ENCODE results near the gene HACD2.

Gene HACD2

DNA sequence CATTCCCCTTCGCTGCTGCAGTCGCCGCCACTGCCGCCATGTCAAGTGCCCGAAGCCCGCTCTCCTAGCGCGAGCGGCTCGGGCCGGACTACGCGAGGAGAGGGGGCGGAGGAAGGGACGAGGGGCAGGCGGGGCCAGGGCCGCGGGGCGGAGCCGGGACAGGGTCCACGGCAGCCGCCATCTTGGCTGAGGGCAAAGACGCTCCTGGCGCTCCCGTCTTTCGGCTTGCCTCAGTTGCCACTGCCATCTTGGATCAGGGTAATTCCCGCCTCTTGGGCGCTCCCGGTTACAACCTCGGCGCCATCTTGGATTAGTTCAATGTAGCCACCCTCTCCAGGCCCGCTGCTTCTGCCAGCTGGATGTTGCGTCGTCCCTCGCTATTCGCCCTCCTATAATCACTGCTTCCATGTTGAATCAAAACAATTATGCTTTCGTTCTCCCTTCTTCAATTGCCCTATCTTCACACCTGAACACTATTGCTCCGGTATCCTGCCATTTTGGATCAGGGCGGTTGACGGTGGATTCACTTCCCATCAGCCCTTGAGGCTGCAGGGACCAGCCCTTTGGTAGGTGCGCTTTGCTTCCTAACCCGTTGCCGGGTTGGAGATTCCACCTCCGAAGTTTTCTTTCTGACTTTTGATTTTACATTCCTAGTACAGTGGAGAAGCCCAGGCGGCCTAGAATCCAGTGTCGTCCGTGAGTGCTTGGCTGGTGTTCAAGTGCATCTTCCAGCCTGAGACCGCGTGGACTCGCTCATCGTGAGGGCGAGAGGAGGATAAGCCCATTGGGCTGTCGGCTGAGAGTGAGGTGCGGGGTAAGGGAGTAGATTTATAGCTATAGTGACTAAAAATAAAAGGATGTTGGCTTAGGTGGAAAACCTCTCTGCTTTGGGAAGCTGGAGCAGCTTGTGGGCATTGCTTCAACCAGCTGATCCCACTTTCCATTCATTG is at the start of gene HACD2:
Gene HACD2 (minus strand): TSS at position 66 of the 950 bp plus-strand sequence. CDS start 26 bp downstream, at position 40.
- peaks cover 21 to 35% (median 29%) of the 10 kb centered on the region in 10 experiments for H3K4me1 ChIP-seq
- peaks cover 15 to 54% (median 46%) of the 10 kb centered on the region in 11 experiments for H3K36me3 ChIP-seq
- no peaks in the 10 kb centered on the region for H3K27me3 ChIP-seq
- H3K4me2 ChIP-seq: peak within 1 kb of the TSS; percentile 83 to 99 (median 93)
- H3K27ac ChIP-seq: peak within 1 kb of the TSS; percentile 79 to 94 (median 89)
- peak within 1 kb of the TSS; percentile 75 to 91 (median 86) for H3K9ac ChIP-seq
- peaks cover 32 to 41% (median 37%) of the 10 kb centered on the region in 11 experiments for H3K9me3 ChIP-seq (replicated peaks in 1 of 11)
- H4K20me1 ChIP-seq: no peaks in the 10 kb centered on the region; a peak in 2 of 22 replicates
- H3K4me3 ChIP-seq: peak within 1 kb of the TSS; percentile 87 to 99 (median 94)
- no peak for TF ChIP-seq Cebpa-rat (IDR thresholded peaks at IDR 0.05)

DNA sequence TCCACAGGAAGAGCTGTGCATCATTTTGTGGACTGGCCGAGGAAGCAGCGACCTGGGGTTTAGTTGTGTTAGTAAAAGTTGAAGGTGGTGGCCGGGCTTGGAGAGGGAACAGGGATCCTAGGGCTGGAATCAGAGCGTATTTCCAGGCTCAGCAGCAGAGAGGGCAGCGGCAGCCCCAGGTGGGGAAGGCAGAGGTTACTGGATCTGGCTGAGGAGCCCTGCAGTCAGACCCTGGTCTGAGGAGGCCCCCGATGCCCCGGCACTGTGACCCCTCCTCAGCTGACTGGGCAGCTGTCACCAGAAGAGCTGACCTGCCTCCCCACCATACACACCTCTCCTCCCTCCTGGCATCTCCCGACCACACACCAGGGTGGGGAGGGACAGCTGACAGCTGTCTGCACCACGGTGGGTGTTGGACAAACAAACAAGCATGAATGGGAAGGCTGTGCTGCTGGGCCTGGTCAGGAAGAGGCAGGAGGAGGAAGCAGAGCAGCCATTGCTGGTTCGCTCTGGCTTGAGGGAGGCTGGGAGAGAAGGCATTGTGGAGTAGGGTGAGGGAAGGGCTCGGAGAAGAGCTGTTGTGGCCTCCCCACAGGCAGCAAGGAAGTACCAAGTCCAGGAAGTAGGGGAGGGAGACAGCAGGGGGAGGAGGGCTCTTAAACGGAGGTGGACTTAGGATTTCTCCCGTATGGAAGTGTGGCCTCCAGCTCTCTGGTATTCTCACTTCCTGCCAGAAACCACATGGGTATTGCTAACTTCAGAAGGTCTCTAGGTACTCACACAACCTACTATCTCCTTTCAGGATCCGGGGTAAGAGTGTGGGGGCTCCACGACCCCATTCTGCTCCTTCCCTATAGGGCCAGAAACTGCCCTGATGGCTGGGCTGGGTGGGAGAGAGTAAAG is 49.5 kb upstream of the HACD2 start:
- H3K4me1 ChIP-seq: peaks cover 11 to 25% (median 15%) of the 10 kb centered on the region in 10 experiments
- no peaks in the 10 kb centered on the region for H3K9me3 ChIP-seq (replicated peaks in 1 of 11)
- H3K36me3 ChIP-seq: peaks cover 0 to 94% (median 48%) of the 10 kb centered on the region in 11 experiments; a peak in 14 of 22 replicates
- TF ChIP-seq Cebpa-rat (IDR thresholded peaks at IDR 0.05): no peak
- H3K4me2 ChIP-seq: peak overlapping the region; percentile 37 to 68 (median 57)
- H3K27ac ChIP-seq: peak overlapping the region in 7 of 11 experiments; percentile 37 to 53 (median 49); a peak in 14 of 22 replicates
- no peaks in the 10 kb centered on the region; a peak in 1 of 22 replicates for H4K20me1 ChIP-seq
- H3K4me3 ChIP-seq: no peak overlapping the region
- H3K27me3 ChIP-seq: no peaks in the 10 kb centered on the region
- no peak overlapping the region for H3K9ac ChIP-seq

DNA sequence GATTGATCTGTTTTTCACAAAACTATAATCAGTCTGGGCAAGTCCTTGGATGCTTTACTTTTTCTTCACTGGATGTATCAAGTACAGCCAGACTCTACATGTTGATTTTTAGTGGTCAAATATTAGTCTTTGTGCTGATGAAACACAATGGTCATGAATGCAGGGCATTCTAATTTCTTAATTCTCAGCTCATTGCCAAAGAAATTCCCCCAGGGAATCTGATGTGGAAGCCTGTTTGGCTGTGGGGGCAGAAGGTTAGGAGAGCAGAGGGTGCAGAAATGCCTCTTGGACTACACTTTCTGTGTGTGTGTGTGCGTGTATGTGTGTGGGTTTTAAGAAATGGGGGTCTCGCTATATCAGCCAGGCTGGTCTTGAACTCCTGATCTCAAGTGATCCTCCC is 48.7 kb upstream of the HACD2 start:
- no peak overlapping the region for H3K27ac ChIP-seq
- TF ChIP-seq Cebpa-rat (IDR thresholded peaks at IDR 0.05): no peak
- H3K9ac ChIP-seq: no peak overlapping the region

DNA sequence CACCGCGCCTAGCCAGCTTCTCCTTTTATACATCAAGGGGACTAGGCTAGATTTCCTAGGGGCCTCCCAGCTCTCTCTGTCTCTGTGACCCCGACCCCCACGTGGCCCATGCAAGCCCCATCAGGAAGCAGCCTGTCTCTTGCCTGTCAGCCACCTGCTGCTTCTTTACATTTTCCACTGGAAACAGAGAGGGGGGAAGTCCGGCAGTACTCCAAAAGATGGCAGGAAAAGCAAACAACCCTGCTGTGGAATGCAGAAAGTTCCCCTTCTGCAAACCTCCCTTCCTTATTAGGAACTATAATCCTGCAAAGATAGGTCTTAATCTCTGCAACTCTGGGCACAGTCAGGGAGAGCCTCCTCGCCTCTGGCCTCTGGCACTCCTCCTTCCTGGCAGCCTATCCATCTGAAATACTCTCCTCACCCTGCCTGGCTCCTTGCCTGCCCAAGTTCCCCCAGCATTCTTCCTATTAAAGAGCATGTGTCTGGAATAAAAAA is 47.4 kb upstream of the HACD2 start:
- Histone ChIP-seq H3K4me3 (no peak overlapping the region), H3K36me3 (peaks cover 0 to 92% (median 47%) of the 10 kb centered on the region in 11 experiments; a peak in 14 of 22 replicates), H3K27ac (no peak overlapping the region), H3K9ac (no peak overlapping the region), H3K27me3 (no peaks in the 10 kb centered on the region), H4K20me1 (no peaks in the 10 kb centered on the region; a peak in 1 of 22 replicates), H3K9me3 (replicated peaks in 1 of 11) (no peaks in the 10 kb centered on the region), H3K4me2 (peak overlapping the region in 2 of 11 experiments; percentile 41 to 59; a peak in 4 of 22 replicates), H3K4me1 (peaks cover 11 to 25% (median 15%) of the 10 kb centered on the region in 10 experiments)
- TF ChIP-seq Cebpa-rat (IDR thresholded peaks at IDR 0.05): no peak

More for the DNA sequence above, 48.7 kb upstream of the HACD2 start:
- Histone ChIP-seq H3K4me2 (no peak overlapping the region), H3K4me1 (peaks cover 11 to 25% (median 15%) of the 10 kb centered on the region in 10 experiments), H4K20me1 (no peaks in the 10 kb centered on the region; a peak in 1 of 22 replicates), H3K9me3 (replicated peaks in 1 of 11) (no peaks in the 10 kb centered on the region), H3K27me3 (no peaks in the 10 kb centered on the region), H3K4me3 (no peak overlapping the region), H3K36me3 (peaks cover 0 to 94% (median 49%) of the 10 kb centered on the region in 11 experiments; a peak in 14 of 22 replicates)

DNA sequence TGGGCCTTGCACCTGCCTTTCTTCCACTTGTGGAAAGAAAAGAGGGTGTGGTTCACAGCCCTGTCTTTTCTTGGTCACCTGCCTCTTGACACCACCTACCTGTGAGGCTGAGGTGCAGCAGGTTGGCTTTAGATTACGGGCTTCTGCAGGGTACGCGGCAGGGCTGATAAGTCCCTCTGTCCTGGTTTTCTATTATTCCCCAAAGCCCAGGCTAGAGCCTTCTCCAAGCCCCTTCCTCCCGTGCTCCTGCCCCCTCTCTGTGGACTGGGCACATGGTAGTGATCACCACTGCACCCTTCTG is 44.8 kb upstream of the HACD2 start:
- H4K20me1 ChIP-seq: no peaks in the 10 kb centered on the region; a peak in 1 of 22 replicates
- TF ChIP-seq Cebpa-rat (IDR thresholded peaks at IDR 0.05): no peak
- H3K9me3 ChIP-seq (replicated peaks in 1 of 11): no peaks in the 10 kb centered on the region

GRCh38 chr3:123628996-123629746 is 44.3 kb upstream of the HACD2 start:
- peaks cover 0 to 94% (median 51%) of the 10 kb centered on the region in 11 experiments; a peak in 14 of 22 replicates for H3K36me3 ChIP-seq
- H4K20me1 ChIP-seq: no peaks in the 10 kb centered on the region; a peak in 1 of 22 replicates
- H3K27ac ChIP-seq: no peak overlapping the region
- H3K9ac ChIP-seq: no peak overlapping the region
- H3K9me3 ChIP-seq (replicated peaks in 1 of 11): no peaks in the 10 kb centered on the region
- H3K27me3 ChIP-seq: no peaks in the 10 kb centered on the region
- peaks cover 0 to 15% (median 3%) of the 10 kb centered on the region in 10 experiments; a peak in 16 of 20 replicates for H3K4me1 ChIP-seq
- TF ChIP-seq Cebpa-rat (IDR thresholded peaks at IDR 0.05): no peak
- H3K4me3 ChIP-seq: no peak overlapping the region
- no peak overlapping the region for H3K4me2 ChIP-seq

More for the DNA sequence above, 44.8 kb upstream of the HACD2 start:
- Histone ChIP-seq H3K9ac (no peak overlapping the region), H3K36me3 (peaks cover 0 to 94% (median 51%) of the 10 kb centered on the region in 11 experiments; a peak in 14 of 22 replicates), H3K4me1 (peaks cover 4 to 20% (median 8%) of the 10 kb centered on the region in 10 experiments), H3K27me3 (no peaks in the 10 kb centered on the region), H3K27ac (no peak overlapping the region), H3K4me3 (no peak overlapping the region), H3K4me2 (no peak overlapping the region)

DNA sequence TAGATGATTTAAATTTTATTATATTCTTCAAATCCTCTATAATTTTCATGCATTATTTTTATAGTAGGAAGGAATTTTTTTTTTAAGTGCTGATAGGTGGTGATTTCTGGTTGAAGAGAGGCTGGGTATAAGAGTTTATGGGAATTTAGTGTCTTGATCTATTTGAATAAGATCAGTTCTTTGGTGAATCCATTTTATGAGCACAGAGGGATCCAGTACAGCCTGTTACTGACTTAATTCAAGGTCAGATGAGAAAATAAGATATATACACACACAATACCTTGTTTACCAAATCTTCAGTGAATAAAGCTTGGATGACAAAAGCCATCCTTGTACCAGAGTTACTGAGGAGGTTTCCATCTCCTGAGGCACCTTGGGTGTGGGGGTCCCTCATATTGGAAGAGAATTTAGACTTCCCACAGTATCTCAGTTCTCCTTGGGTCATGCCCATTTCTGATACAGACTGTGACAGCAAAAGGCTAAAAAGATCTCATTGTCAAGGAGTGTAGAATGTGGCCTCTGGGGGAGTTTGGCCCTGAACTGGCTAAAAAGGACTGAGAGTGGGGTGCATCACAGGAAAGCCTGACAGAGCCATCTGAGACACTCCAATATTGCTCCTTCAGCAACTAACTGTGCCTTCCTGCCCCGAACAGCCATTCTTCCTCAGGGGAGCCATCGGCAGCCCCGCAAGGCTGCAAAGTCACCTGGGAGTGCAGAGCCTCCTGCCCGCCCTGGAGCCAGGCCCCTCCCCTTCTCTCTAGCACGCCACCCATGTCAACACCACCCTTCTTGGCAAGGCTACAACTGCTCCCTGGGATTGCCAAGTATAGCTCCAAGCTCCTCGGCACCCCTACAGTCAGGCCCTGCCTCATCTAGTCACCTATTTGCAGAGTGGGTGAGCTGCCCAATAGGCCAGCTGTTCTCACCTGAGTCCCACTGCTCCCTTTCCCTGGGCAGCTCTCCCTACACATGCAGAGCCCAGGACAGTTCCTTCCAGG is 43.1 kb upstream of the HACD2 start:
- Histone ChIP-seq H3K9ac (no peak overlapping the region), H3K4me1 (peaks cover 0 to 11% (median 0%) of the 10 kb centered on the region in 10 experiments; a peak in 5 of 20 replicates), H3K9me3 (replicated peaks in 1 of 11) (no peaks in the 10 kb centered on the region), H4K20me1 (no peaks in the 10 kb centered on the region; a peak in 1 of 22 replicates), H3K36me3 (peaks cover 0 to 87% (median 48%) of the 10 kb centered on the region in 11 experiments; a peak in 14 of 22 replicates), H3K4me3 (no peak overlapping the region), H3K4me2 (no peak overlapping the region), H3K27me3 (no peaks in the 10 kb centered on the region), H3K27ac (no peak overlapping the region)
- no peak for TF ChIP-seq Cebpa-rat (IDR thresholded peaks at IDR 0.05)
